Endothelial cell of umbilical vein (primary cell): ENCODE data around the gene SLC6A20. TPM values are rescaled to one million over a fixed set of nuclear protein-coding genes. Genes with fewer than 3 reads are reported as not detected.

ENCODE experiments used
- BruUV-seq: library from RNA; stranded (reverse); fragments of 400-500 nt; replicated peaks from 2 replicates; lab custom pipeline; 2021; lab: Mats Ljungman, UMichigan
- CTCF ChIA-PET: fragments of 300-600, 350-600 bp; sonication (Branson Sonifier 250); formaldehyde crosslinking; loops from one replicate; lab custom pipeline; 2021; ENCODE audit warnings: antibody characterized with exemption, inconsistent platforms; lab: Charles Lee
- POLR2A ChIA-PET: fragments of 300-600, 350-600 bp; sonication (Branson Sonifier 250); formaldehyde crosslinking; loops from one replicate; lab custom pipeline; 2021; ENCODE audit warnings: antibody characterized with exemption, inconsistent platforms; lab: Charles Lee
- DNase-seq: peaks from one replicate; pipeline ENCODE4 v3.0.0-alpha.2; 2011; ENCODE audit warnings: low read depth, low spot score
- FAIRE-seq: peaks from 2 replicates; lab custom pipeline; 2011; peaks lifted over from hg19 to GRCh38; lab: Jason Lieb, UNC
- H2AFZ ChIP-seq: 2 replicates; pipeline ENCODE4 v1.6.0; 2012; ENCODE audit warnings: low read depth, low read length, control low read depth, inconsistent platforms
- H3K27ac ChIP-seq: 2 replicates; pipeline ENCODE4 v1.5.1; 2011; ENCODE audit warnings: low read depth, mild to moderate bottlenecking, control low read depth, low read length, moderate library complexity; ENCODE audit not compliant: insufficient read depth
- H3K27me3 ChIP-seq, 2 experiments: 2 replicates each; pipeline versions ENCODE4 v1.6.0 to v1.6.1; 2011; ENCODE audit warnings: low read length in 2 of 2, mixed read lengths in 1 of 2; ENCODE audit not compliant: control insufficient read depth in 2 of 2, insufficient read depth in 2 of 2
- H3K36me3 ChIP-seq, 2 experiments: 2 replicates in 1 of 2; 3 replicates in 1 of 2; pipeline ENCODE4 v1.5.1; 2011; ENCODE audit warnings: low read length in 2 of 2, mild to moderate bottlenecking in 1 of 2, moderate library complexity in 1 of 2; ENCODE audit not compliant: control insufficient read depth in 2 of 2, insufficient read depth in 2 of 2; ENCODE audit errors: extremely low read depth in 1 of 2
- H3K4me1 ChIP-seq: 3 replicates; pipeline ENCODE4 v1.5.1; 2011; ENCODE audit warnings: mild to moderate bottlenecking, low read length; ENCODE audit not compliant: control insufficient read depth, insufficient read depth; ENCODE audit errors: extremely low read depth
- H3K4me2 ChIP-seq: 2 replicates; pipeline ENCODE4 v1.6.1; 2011; ENCODE audit warnings: low read length, control low read depth, mixed read lengths; ENCODE audit not compliant: insufficient read depth
- H3K4me3 ChIP-seq, 3 experiments: fragments of 200-600 bp in 1 of 3; sonication (generic), shearing (Covaris generic) in 1 of 3; replicated peaks in 1 of 3; 2 replicates each; pipeline ENCODE4 v1.5.1; 2011 to 2016; ENCODE audit warnings: control low read depth in 3 of 3, low read length in 3 of 3, mild to moderate bottlenecking in 2 of 3, inconsistent platforms in 1 of 3, low read depth in 1 of 3, moderate library complexity in 1 of 3; ENCODE audit not compliant: insufficient read depth in 1 of 3
- H3K79me2 ChIP-seq: 2 replicates; pipeline ENCODE4 v1.6.0; 2012; ENCODE audit warnings: low read length, inconsistent platforms; ENCODE audit not compliant: control insufficient read depth, insufficient read depth
- H3K9ac ChIP-seq: replicated peaks from 2 replicates; pipeline ENCODE3; 2011; ENCODE audit warnings: low read length, control low read depth; ENCODE audit not compliant: insufficient read depth; ENCODE audit errors: extremely low read depth
- H3K9me1 ChIP-seq: replicated peaks from 3 replicates; pipeline ENCODE4 v1.6.0; 2011; ENCODE audit warnings: mild to moderate bottlenecking, low read length; ENCODE audit not compliant: control insufficient read depth, insufficient read depth; ENCODE audit errors: extremely low read depth
- H3K9me3 ChIP-seq: replicated peaks from 2 replicates; pipeline ENCODE4 v1.5.1; 2012; ENCODE audit warnings: low read length, inconsistent platforms; ENCODE audit not compliant: control insufficient read depth, insufficient read depth
- H4K20me1 ChIP-seq: replicated peaks from 2 replicates; pipeline ENCODE3; 2011; ENCODE audit warnings: mild to moderate bottlenecking, low read length; ENCODE audit not compliant: control insufficient read depth, insufficient read depth; ENCODE audit errors: extremely low read depth
- CTCF ChIP-seq, 2 donors: IDR thresholded peaks; 1 replicate in 1 of 2; 2 replicates in 1 of 2; pipeline ENCODE4 v1.5.1; 2011; ENCODE audit warnings: low read length in 2 of 2, mild to moderate bottlenecking in 2 of 2, moderate library complexity in 2 of 2, control low read depth in 1 of 2, inconsistent platforms in 1 of 2, low read depth in 1 of 2; ENCODE audit not compliant: insufficient read depth in 1 of 2; ENCODE audit errors: extremely low read depth in 1 of 2
- EZH2 ChIP-seq: IDR thresholded peaks from 2 replicates; pipeline ENCODE4 v1.6.1; 2012; ENCODE audit warnings: borderline replicate concordance, low read depth, mild to moderate bottlenecking, moderate library complexity, low read length, inconsistent platforms; ENCODE audit not compliant: severe bottlenecking
- FOS ChIP-seq: IDR thresholded peaks from 2 replicates; pipeline ENCODE4 v1.6.1; 2011; ENCODE audit warnings: mild to moderate bottlenecking, low read length, moderate library complexity, borderline replicate concordance; ENCODE audit not compliant: insufficient read depth
- GATA2 ChIP-seq: IDR thresholded peaks from 2 replicates; pipeline ENCODE4 v1.7.0; 2011; ENCODE audit warnings: low read depth, mild to moderate bottlenecking, moderate library complexity, mixed read lengths, low read length; ENCODE audit not compliant: insufficient read length, insufficient read depth
- JUN ChIP-seq: IDR thresholded peaks from 2 replicates; pipeline ENCODE4 v1.6.1; 2011; ENCODE audit warnings: borderline replicate concordance, low read depth; ENCODE audit not compliant: insufficient read length, insufficient read depth
- MYC ChIP-seq: IDR thresholded peaks from one replicate; pipeline ENCODE4 v1.6.1; 2011; ENCODE audit warnings: mild to moderate bottlenecking, low read depth, low read length
- POLR2A ChIP-seq: IDR thresholded peaks from 2 replicates; pipeline ENCODE4 v1.6.1; 2012; ENCODE audit warnings: low read depth, mild to moderate bottlenecking, control low read depth, low read length
- POLR2AphosphoS5 ChIP-seq: IDR thresholded peaks from 2 replicates; pipeline ENCODE4 v1.6.1; 2012; ENCODE audit warnings: low read depth, mild to moderate bottlenecking, control low read depth, low read length, moderate library complexity; ENCODE audit not compliant: insufficient read depth
- dilution Hi-C: fragments of 300-500 bp; cut with MboI; formaldehyde crosslinking; loops from one replicate; pipeline ENCODE4 v1.15.0; 2019; ENCODE audit warnings: low sequenced_read_pairs; ENCODE audit not compliant: extremely low pct_ligation_motif_present
- intact Hi-C: fragments of 100-400 bp; cut with micrococcal nuclease; formaldehyde crosslinking; loops from one replicate; pipeline ENCODE4 v1.10.0; 2022
- polyA plus RNA-seq, 4 experiments: library from polyadenylated mRNA; depleted of rRNA in 3 of 4; stranded (reverse) in 3 of 4; unstranded in 1 of 4; fragments of >200 nt; gene quantifications; 2 replicates each; pipeline versions ENCODE4 v1.2.1 to v1.2.3, GENCODE V29; 2011 to 2012; ENCODE audit warnings: missing spikeins in 1 of 4
- total RNA-seq: library from RNA; stranded (reverse); gene quantifications from 2 replicates; pipeline ENCODE4 v1.2.3, GENCODE V29; 2021
- TF ChIP-seq, protein P1 (sequence below): IDR thresholded peaks from 2 replicates; pipeline ENCODE4 v1.6.1; 2011; ENCODE audit not compliant: insufficient read depth, insufficient read length

SLC6A20 gene
- total and polyA plus RNA-seq, 2 donors (not counting 3 experiments of a cell fraction or from before 2014, with no cell fraction given): not detected

DNA sequence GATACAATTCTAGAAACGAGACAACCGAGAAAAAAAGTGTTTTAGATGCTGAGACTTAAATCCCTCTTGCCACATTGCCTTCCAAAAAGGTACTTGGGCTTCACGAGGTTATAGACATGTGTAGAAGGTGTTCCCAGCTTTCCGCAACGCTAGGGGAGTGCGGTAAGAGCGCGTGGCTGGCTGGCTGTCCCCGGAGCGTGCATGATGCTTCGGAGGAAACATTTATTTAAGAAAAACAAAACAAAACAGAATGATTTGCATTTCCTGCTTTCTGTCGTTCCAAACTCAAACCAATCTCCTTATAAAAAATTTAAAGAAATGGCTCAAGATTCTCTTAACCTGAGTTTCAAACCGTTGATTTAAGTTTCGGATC lies 841 bp downstream of the SLC6A20 start:
- no peak for TF ChIP-seq FOS
- TF ChIP-seq GATA2: no peak
- TF ChIP-seq EZH2: no peak
- no peak for TF ChIP-seq POLR2AphosphoS5
- TF ChIP-seq CTCF (IDR thresholded peaks at IDR 0.05; ENCODE audit: extremely low read depth in 1 of 2, insufficient read depth in 1 of 2, low read depth in 1 of 2, low read length in 2 of 2): no peak
- no peak for TF ChIP-seq POLR2A
- TF ChIP-seq JUN: no peak
- TF ChIP-seq, protein P1, sequence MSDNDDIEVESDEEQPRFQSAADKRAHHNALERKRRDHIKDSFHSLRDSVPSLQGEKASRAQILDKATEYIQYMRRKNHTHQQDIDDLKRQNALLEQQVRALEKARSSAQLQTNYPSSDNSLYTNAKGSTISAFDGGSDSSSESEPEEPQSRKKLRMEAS: no peak
- no peak for TF ChIP-seq MYC
- no peak overlapping the region for H2AFZ ChIP-seq
- BruUV-seq: no TSS peak
- intact Hi-C loops: no loop called here
- H3K36me3 ChIP-seq: no peaks in the 10 kb centered on the region
- no peak overlapping the region for H3K27ac ChIP-seq
- dilution Hi-C loops: no loop called here
- no peaks in the 10 kb centered on the region for H4K20me1 ChIP-seq
- no peaks in the 10 kb centered on the region for H3K79me2 ChIP-seq
- peak overlapping the region; percentile 32 for H3K4me2 ChIP-seq
- H3K9ac ChIP-seq: no peak overlapping the region
- no peaks in the 10 kb centered on the region for H3K9me1 ChIP-seq
- H3K4me1 ChIP-seq: peaks cover 8% of the 10 kb centered on the region
- H3K27me3 ChIP-seq: peaks cover 53 to 62% of the 10 kb centered on the region in 2 experiments
- DNase-seq (peak; percentile 12), FAIRE-seq (peak; percentile 66)
- H3K9me3 ChIP-seq: no peaks in the 10 kb centered on the region
- ChIA-PET CTCF (no interaction called here), POLR2A (no interaction called here)
- no peak overlapping the region for H3K4me3 ChIP-seq
